Smooth muscle cell (in vitro differentiated cells): Measurements from ENCODE around the gene IFT27. TPM values are rescaled to one million over a fixed set of nuclear protein-coding genes. Genes with fewer than 3 reads are reported as not detected.
A peak's percentile ranks its signal among the peaks of the same experiment; 100 is the strongest.

Experiments
- DNase-seq: peaks from one replicate; lab custom pipeline; 2025; ENCODE audit not compliant: unreplicated experiment; lab: John Stamatoyannopoulos, UW
- H2AFZ ChIP-seq: fragments of 200-600 bp; sonication (generic); 2 replicates; pipeline ENCODE4 v1.6.0; 2016; ENCODE audit warnings: antibody characterized with exemption, low read depth, mild to moderate bottlenecking
- H3F3A ChIP-seq: fragments of 200-600 bp; sonication (generic); 2 replicates; pipeline ENCODE4 v1.6.0; 2017; ENCODE audit warnings: antibody characterized with exemption, low read depth
- H3K27ac ChIP-seq: fragments of 200-600 bp; sonication (generic); 2 replicates; pipeline ENCODE4 v1.5.1; 2016; ENCODE audit warnings: low read depth, mild to moderate bottlenecking
- H3K27me3 ChIP-seq: fragments of 200-600 bp; sonication (generic); 2 replicates; pipeline ENCODE4 v1.6.1; 2016; ENCODE audit warnings: low read depth, mild to moderate bottlenecking
- H3K36me3 ChIP-seq: fragments of 200-600 bp; sonication (generic); 2 replicates; pipeline ENCODE4 v1.5.1; 2016; ENCODE audit warnings: low read depth
- H3K4me1 ChIP-seq: fragments of 200-600 bp; sonication (generic); 2 replicates; pipeline ENCODE4 v1.5.1; 2016; ENCODE audit warnings: low read depth
- H3K4me2 ChIP-seq: fragments of 200-600 bp; sonication (generic); 2 replicates; pipeline ENCODE4 v1.6.0; 2016; ENCODE audit warnings: mild to moderate bottlenecking
- H3K4me3 ChIP-seq: fragments of 200-600 bp; sonication (generic); 2 replicates; pipeline ENCODE4 v1.5.1; 2016; ENCODE audit warnings: mild to moderate bottlenecking
- H3K79me2 ChIP-seq: fragments of 200-600 bp; sonication (generic); 2 replicates; pipeline ENCODE4 v1.6.0; 2016; ENCODE audit warnings: low read depth, mild to moderate bottlenecking
- H3K9ac ChIP-seq: fragments of 200-600 bp; sonication (generic); 2 replicates; pipeline ENCODE4 v1.6.0; 2016; ENCODE audit warnings: low read depth
- H3K9me3 ChIP-seq: fragments of 200-600 bp; sonication (generic); replicated peaks from 2 replicates; pipeline ENCODE4 v1.5.1; 2016; ENCODE audit warnings: low read depth
- H4K20me1 ChIP-seq: fragments of 200-600 bp; sonication (generic); 2 replicates; pipeline ENCODE4 v1.6.0; 2016; ENCODE audit warnings: low read depth
- CTCF ChIP-seq: fragments of 200-600 bp; sonication (generic); IDR thresholded peaks from 2 replicates; pipeline ENCODE4 v1.5.1; 2017; ENCODE audit warnings: borderline replicate concordance, mild to moderate bottlenecking, antibody characterized with exemption; ENCODE audit not compliant: insufficient read depth, poor library complexity, severe bottlenecking
- WGBS: methylation state at CpG from one replicate; pipeline ENCODE4 v1.1.7; 2016; ENCODE audit warnings: low lambda C conversion rate; 5-methylcytosine and 5-hydroxymethylcytosine counted together
- polyA plus RNA-seq: library from polyadenylated mRNA; unstranded; fragments of >200 nt; fragmentation: Nextera tagmentation; extraction: Ambion mirVana; gene quantifications from 2 replicates; pipeline ENCODE4 v1.2.1, GENCODE V29; 2016
- total RNA-seq: library from RNA; depleted of rRNA; stranded (reverse); fragments of >200 nt; gene quantifications from 2 replicates; pipeline ENCODE4 v1.2.3, GENCODE V29; 2014

IFT27 gene
- total and polyA plus RNA-seq, 2 experiments from 2014 or later: 16.0 to 43.2 TPM

GRCh38 chr22:36816636-36817524 lies 41.0 kb upstream of the IFT27 start, which contains the start of gene PVALB:
TSS of gene PVALB (minus strand) at chr22:36817035. CDS start at chr22:36817005, 30 bp downstream.
- TF ChIP-seq CTCF: no peak

GRCh38 chr22:36816339-36816635 lies 40.4 kb upstream of the IFT27 start:
- WGBS: 2% methylated on average over 12 of the region's 12 CpGs
- no peak for DNase-seq

More at GRCh38 chr22:36816636-36817524, 41.0 kb upstream of the IFT27 start, which contains the start of gene PVALB:
- no peak within 1 kb of the TSS for H2AFZ ChIP-seq
- no peak within 1 kb of the TSS for H3K9ac ChIP-seq
- peaks cover 86% of the 10 kb centered on the region for H3K27me3 ChIP-seq
- DNase-seq: no peak
- no peaks in the 10 kb centered on the region for H3K79me2 ChIP-seq
- 4% methylated on average over 71 of the region's 75 CpGs for WGBS
- H3K9me3 ChIP-seq: no peaks in the 10 kb centered on the region
- peak within 1 kb of the TSS; percentile 85 for H3K4me2 ChIP-seq
- H3F3A ChIP-seq: no peaks in the 10 kb centered on the region
- no peak within 1 kb of the TSS for H3K27ac ChIP-seq
- H3K36me3 ChIP-seq: no peaks in the 10 kb centered on the region
- no peaks in the 10 kb centered on the region for H4K20me1 ChIP-seq
- peaks cover 12% of the 10 kb centered on the region for H3K4me1 ChIP-seq
- peak within 1 kb of the TSS; percentile 38 for H3K4me3 ChIP-seq

GRCh38 chr22:36815558-36816338 lies 39.8 kb upstream of the IFT27 start:
- H3K4me3 ChIP-seq: no peak overlapping the region
- no peaks in the 10 kb centered on the region for H3K9me3 ChIP-seq
- H3K79me2 ChIP-seq: no peaks in the 10 kb centered on the region
- WGBS: 46% methylated on average over 8 of the region's 8 CpGs
- H3K9ac ChIP-seq: no peak overlapping the region
- DNase-seq: no peak
- no peak for TF ChIP-seq CTCF
- H2AFZ ChIP-seq: no peak overlapping the region
- H3K27ac ChIP-seq: no peak overlapping the region
- H3K4me2 ChIP-seq: no peak overlapping the region
- no peaks in the 10 kb centered on the region for H3K36me3 ChIP-seq
- peaks cover 83% of the 10 kb centered on the region for H3K27me3 ChIP-seq
- no peaks in the 10 kb centered on the region for H4K20me1 ChIP-seq
- H3K4me1 ChIP-seq: peaks cover 12% of the 10 kb centered on the region
- no peaks in the 10 kb centered on the region for H3F3A ChIP-seq

More at GRCh38 chr22:36816339-36816635, 40.4 kb upstream of the IFT27 start:
- no peak overlapping the region for H2AFZ ChIP-seq
- H3K4me1 ChIP-seq: peaks cover 12% of the 10 kb centered on the region
- H3K9me3 ChIP-seq: no peaks in the 10 kb centered on the region
- peak overlapping the region; percentile 85 for H3K4me2 ChIP-seq
- H3K27ac ChIP-seq: no peak overlapping the region
- H3K27me3 ChIP-seq: peaks cover 86% of the 10 kb centered on the region
- no peak for TF ChIP-seq CTCF
- no peaks in the 10 kb centered on the region for H3K36me3 ChIP-seq
- H4K20me1 ChIP-seq: no peaks in the 10 kb centered on the region
- H3F3A ChIP-seq: no peaks in the 10 kb centered on the region
- no peak overlapping the region for H3K4me3 ChIP-seq
- H3K79me2 ChIP-seq: no peaks in the 10 kb centered on the region
- H3K9ac ChIP-seq: no peak overlapping the region
